ENCODE results near the gene UQCR11. TPM values are rescaled to one million over a fixed set of nuclear protein-coding genes. Genes with fewer than 3 reads are reported as not detected.

Gene UQCR11
- total RNA-seq, 4 donors from 2014 or later, result 20.6 to 110 (median 30.8) TPM

- DNase-seq, result no peak
- Histone ChIP-seq H3K36me3 (no peaks in the 10 kb centered on the region), H3K4me3 (no peak overlapping the region), H3K9me3 (no peaks in the 10 kb centered on the region), H3K27me3 (no peaks in the 10 kb centered on the region), H3K27ac (no peak overlapping the region), H3K4me1 (no peaks in the 10 kb centered on the region)
- intact Hi-C loops (cut with DNase I; ENCODE audit: low total_unique reads), result loop anchor here (5.0 kb wide), 1 partner anchor 33 kb away; no protein-coding TSS in a partner anchor
- no peak for TF ChIP-seq CTCF (IDR thresholded peaks at IDR 0.05)
- no peak for TF ChIP-seq POLR2A (IDR thresholded peaks at IDR 0.05)
Observed at GRCh38 chr19:1613808-1614570, 8.7 kb upstream of the UQCR11 start.

GRCh38 chr19:1613146-1613545 is 7.9 kb upstream of the UQCR11 start:
- no peak for DNase-seq
- intact Hi-C loops (cut with DNase I; ENCODE audit: low total_unique reads), result loop anchor here (5.0 kb wide), 1 partner anchor 34 kb away; no protein-coding TSS in a partner anchor
- Histone ChIP-seq H3K9me3 (no peaks in the 10 kb centered on the region), H3K4me1 (no peaks in the 10 kb centered on the region), H3K36me3 (no peaks in the 10 kb centered on the region), H3K4me3 (no peak overlapping the region), H3K27me3 (no peaks in the 10 kb centered on the region), H3K27ac (no peak overlapping the region)
- no peak for TF ChIP-seq CTCF (IDR thresholded peaks at IDR 0.05)
- TF ChIP-seq POLR2A (IDR thresholded peaks at IDR 0.05), result no peak

- Histone ChIP-seq H3K27ac (no peak overlapping the region), H3K36me3 (no peaks in the 10 kb centered on the region), H3K4me1 (no peaks in the 10 kb centered on the region), H3K9me3 (no peaks in the 10 kb centered on the region), H3K4me3 (no peak overlapping the region), H3K27me3 (no peaks in the 10 kb centered on the region)
- TF ChIP-seq CTCF (IDR thresholded peaks at IDR 0.05), result no peak
- no peak for TF ChIP-seq POLR2A (IDR thresholded peaks at IDR 0.05)
- DNase-seq, result no peak
- intact Hi-C loops (cut with DNase I; ENCODE audit: low total_unique reads), result loop anchor here (5.0 kb wide), 1 partner anchor 35 kb away; no protein-coding TSS in a partner anchor
Observed at GRCh38 chr19:1612114-1613086, 7.1 kb upstream of the UQCR11 start.

- no peak overlapping the region for H3K27ac ChIP-seq
- intact Hi-C loops (cut with DNase I; ENCODE audit: low total_unique reads), result loop anchor here (5.0 kb wide), 1 partner anchor 36 kb away; no protein-coding TSS in a partner anchor
- no peaks in the 10 kb centered on the region for H3K36me3 ChIP-seq
- H3K9me3 ChIP-seq, result no peaks in the 10 kb centered on the region
- no peaks in the 10 kb centered on the region for H3K4me1 ChIP-seq
- no peak overlapping the region for H3K4me3 ChIP-seq
- no peaks in the 10 kb centered on the region for H3K27me3 ChIP-seq
- TF ChIP-seq POLR2A (IDR thresholded peaks at IDR 0.05) (no peak), CTCF (IDR thresholded peaks at IDR 0.05) (no peak)
- no peak for DNase-seq
Observed at GRCh38 chr19:1611353-1611752, 6.1 kb upstream of the UQCR11 start.
